ENCODE results near the gene MMP3. TPM values are rescaled to one million over a fixed set of nuclear protein-coding genes. Genes with fewer than 3 reads are reported as not detected.
"Not testable (repeated sequence)": the region's sequence is repeated elsewhere in the genome, so short reads cannot be mapped to it uniquely, and the experiment has no call there.

The MMP3 gene
- polyA plus RNA-seq (2013, experiment 1 of 2; ENCODE audit: insufficient read length), result 94.1 TPM
- 92.8 TPM for polyA plus RNA-seq (2013, experiment 2 of 2; ENCODE audit: insufficient read length)

GRCh38 chr11:102843489-102843888 is at the start of gene MMP3:
TSS of gene MMP3 (minus strand) at chr11:102843609. CDS start at chr11:102843546, 63 bp downstream.
- peak; percentile 75 for DNase-seq

- DNase-seq, result peak; percentile 42
Measured at GRCh38 chr11:102891736-102892135, 48.3 kb upstream of the MMP3 start.

- DNase-seq, result no peak
Measured at GRCh38 chr11:102886999-102887398, 43.6 kb upstream of the MMP3 start.

- no peak for DNase-seq
Measured at GRCh38 chr11:102883141-102883540, 39.7 kb upstream of the MMP3 start.

- peak; percentile 78 for DNase-seq
Measured at GRCh38 chr11:102882389-102883024, 39.1 kb upstream of the MMP3 start.

- DNase-seq, result no peak
Measured at GRCh38 chr11:102879801-102880200, 36.4 kb upstream of the MMP3 start.

GRCh38 chr11:102878595-102878994 is 35.2 kb upstream of the MMP3 start:
- DNase-seq, result no peak

GRCh38 chr11:102874852-102875251 is 31.4 kb upstream of the MMP3 start, which contains the start of gene MMP12:
TSS of gene MMP12 (minus strand) at chr11:102874982. CDS start at chr11:102874937, 45 bp downstream.
- no peak for DNase-seq

GRCh38 chr11:102869354-102869964 is 26.1 kb upstream of the MMP3 start:
- DNase-seq, result not testable (repeated sequence)

- DNase-seq, result peak; percentile 43
Measured at GRCh38 chr11:102868339-102868738, 24.9 kb upstream of the MMP3 start.

- no peak for DNase-seq
Measured at GRCh38 chr11:102864724-102865123, 21.3 kb upstream of the MMP3 start.

GRCh38 chr11:102853956-102854355 is 10.5 kb upstream of the MMP3 start:
- no peak for DNase-seq

GRCh38 chr11:102853055-102853454 is 9.6 kb upstream of the MMP3 start:
- DNase-seq, result no peak

GRCh38 chr11:102850973-102851745 is 7.8 kb upstream of the MMP3 start:
- peak; percentile 97 for DNase-seq

- peak; percentile 82 for DNase-seq
Measured at GRCh38 chr11:102849311-102849710, 5.9 kb upstream of the MMP3 start.

GRCh38 chr11:102846292-102846691 is 2.9 kb upstream of the MMP3 start:
- peak; percentile 73 for DNase-seq

GRCh38 chr11:102842930-102843329 is 479 bp downstream of the MMP3 start:
- DNase-seq, result no peak

- DNase-seq, result no peak
Measured at GRCh38 chr11:102840018-102840417, 3.4 kb downstream of the MMP3 start.

- no peak for DNase-seq
Measured at GRCh38 chr11:102837646-102838045, 5.8 kb downstream of the MMP3 start.

- peak; percentile 65 for DNase-seq
Measured at GRCh38 chr11:102837156-102837555, 6.3 kb downstream of the MMP3 start.

GRCh38 chr11:102836290-102836875 is 7.0 kb downstream of the MMP3 start:
- peak; percentile 91 for DNase-seq

GRCh38 chr11:102833731-102834130 is 9.7 kb downstream of the MMP3 start:
- DNase-seq, result peak; percentile 55

GRCh38 chr11:102832612-102833011 is 10.8 kb downstream of the MMP3 start:
- DNase-seq, result no peak
